Fibroblast of skin of back (primary cell): Measurements from ENCODE around the gene COG7.
"Not testable (repeated sequence)": the region's sequence is repeated elsewhere in the genome, so short reads cannot be mapped to it uniquely, and the experiment has no call there.

Experiments
- DNase-seq: peaks from one replicate; pipeline ENCODE4 v3.0.0-alpha.2; 2013

The COG7 gene

DNA sequence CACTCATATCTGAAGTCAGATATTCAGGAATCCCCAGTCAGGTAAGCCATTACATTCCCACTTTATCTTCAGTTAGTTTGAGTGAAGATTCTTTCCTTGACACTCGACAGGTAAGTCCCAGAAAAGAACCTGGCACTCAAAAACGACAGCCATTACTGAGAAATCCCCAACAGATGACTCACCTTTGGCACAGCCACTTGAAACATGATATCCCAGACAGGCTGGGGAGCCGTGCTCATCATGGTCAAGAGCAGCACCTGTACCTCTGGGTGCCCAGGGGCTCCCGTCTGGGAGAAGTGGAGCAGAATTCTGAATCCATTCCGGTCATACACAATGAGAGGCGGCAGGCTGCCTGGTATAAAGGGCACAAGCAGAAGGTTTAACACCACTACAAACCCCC, 16.8 kb upstream of the COG7 start:
- DNase-seq: peak; percentile 34

DNA sequence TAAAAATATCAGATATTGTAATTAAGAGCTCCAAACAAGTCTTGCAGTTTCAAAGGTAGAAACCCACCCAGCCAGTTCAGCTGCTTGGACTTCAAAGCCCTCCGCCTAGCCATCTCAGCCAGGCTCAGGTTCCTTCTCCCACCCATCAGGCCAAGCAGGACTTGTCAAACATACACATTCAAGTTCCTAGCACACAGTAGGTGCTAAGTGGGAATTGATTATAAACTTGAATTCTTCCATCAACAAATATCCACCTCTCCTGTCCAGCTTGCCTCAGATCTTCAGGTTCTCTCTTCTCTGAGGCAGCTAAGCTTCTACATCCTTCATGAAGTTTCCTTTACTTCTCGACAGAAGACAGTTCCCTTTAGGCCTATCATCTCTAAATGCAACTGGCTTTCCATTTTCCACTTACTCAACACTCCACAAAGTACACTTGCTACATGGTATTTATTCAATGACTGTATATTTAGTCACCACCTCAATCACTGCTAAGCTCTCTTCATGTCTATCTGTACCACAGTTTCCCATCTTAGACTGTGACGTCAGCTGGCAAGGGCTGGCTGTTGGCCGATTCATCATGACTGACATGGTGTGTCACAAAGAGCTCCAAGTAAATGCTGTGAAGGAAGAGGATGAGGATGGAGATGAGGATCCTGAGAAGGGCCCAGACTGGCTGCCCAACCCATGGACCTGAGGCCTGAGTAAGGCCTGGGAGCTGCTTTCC, 13.3 kb upstream of the COG7 start:
- peak; percentile 92 for DNase-seq

DNA sequence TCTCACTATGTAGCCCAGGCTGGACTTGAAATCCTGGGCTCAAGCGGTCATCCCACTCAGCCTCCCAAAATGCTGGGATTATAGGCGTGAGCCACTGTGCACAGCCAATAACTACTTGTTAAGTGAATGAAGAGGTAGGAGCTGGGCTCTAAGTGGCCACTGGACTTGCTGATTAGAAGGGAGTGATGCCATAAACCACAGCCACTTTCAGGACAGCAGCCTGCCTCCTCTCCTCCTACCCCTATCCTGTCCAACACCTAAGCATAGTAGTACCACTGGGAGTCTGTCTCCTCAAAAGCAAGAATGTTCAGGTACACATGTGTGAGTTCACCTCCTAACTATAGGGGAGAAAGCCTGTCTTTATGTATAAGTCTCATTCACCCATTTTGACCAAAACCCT, 12.2 kb upstream of the COG7 start:
- DNase-seq: no peak

GRCh38 chr16:23464196-23464595, 11.2 kb upstream of the COG7 start:
- no peak for DNase-seq

DNA sequence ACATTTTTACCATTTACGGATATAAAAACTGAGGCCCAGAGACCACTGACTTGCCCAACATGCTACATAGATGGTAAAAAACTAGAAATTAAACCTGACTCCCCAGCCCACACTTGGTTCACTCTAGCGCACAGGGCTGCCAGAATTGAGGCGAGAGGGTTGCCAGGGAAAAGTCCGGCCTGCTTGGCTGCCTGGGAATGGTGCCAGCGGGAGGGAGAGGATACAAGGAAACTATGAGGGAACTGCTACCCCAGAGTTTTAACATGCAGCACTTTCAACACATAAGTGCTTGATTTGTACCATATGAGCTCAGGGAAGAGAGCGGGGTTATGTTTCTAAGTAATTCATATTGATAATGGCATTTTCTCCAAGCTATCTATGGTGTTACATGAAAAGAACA, 10.0 kb upstream of the COG7 start:
- peak; percentile 33 for DNase-seq

DNA sequence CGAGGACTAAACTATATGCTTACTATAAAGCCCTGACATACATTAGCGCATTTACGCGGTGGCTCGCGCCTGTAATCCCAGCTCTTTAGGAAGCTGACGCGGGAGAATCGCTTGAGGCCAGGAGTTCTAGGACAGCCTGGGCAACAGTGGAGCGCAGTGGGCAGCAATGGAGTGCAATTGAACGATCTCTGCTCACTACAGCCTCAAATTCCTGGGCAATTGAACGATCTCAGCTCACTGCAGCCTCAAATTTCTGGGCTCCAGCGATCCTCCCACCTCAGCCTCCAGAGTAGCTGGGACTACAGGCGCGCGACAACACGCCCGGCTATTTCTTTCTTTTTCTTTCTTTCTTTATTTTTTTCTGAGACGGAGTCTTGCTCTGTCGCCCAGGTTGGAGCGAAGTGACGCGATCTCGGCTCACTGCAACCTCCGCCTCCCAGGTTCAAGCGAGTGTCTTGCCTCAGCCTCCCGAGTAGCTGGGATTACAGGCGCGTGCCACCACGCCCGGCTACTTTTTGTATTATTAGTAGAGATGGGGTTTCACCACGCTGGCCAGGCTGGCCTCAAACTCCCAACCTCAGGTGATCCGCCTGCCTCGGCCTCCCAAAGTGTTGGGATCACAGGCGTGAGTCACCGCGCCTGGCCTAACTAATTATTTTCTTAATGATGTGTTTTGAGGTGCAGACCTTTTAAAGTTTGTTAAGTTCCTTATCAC, 506 bp upstream of the COG7 start:
- no peak for DNase-seq

GRCh38 chr16:23452221-23452571, 793 bp downstream of the COG7 start:
- DNase-seq: no peak

- DNase-seq: no peak
Measured at GRCh38 chr16:23448392-23448791, 4.6 kb downstream of the COG7 start.

GRCh38 chr16:23437542-23437941, 15.4 kb downstream of the COG7 start:
- DNase-seq: not testable (repeated sequence)

DNA sequence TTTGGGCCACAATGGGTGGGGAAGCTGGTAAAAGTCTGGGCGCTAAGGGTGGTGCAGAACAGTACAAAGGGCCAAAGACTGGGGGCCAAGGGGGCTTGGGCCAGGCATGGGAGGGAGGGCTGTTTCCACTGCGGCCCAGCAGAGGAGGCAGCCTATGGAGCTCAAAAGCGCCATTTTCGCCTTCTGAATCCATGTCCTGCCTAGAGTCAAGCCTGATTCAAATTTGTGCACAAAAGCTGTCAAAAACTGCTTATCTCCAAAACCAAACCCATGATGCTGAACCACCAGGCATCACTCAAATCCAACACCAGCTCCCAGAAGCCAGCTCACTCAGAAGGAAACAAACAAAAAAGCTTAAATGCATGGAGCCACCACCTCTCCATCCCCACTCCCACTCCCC, 16.0 kb downstream of the COG7 start:
- no peak for DNase-seq

DNA sequence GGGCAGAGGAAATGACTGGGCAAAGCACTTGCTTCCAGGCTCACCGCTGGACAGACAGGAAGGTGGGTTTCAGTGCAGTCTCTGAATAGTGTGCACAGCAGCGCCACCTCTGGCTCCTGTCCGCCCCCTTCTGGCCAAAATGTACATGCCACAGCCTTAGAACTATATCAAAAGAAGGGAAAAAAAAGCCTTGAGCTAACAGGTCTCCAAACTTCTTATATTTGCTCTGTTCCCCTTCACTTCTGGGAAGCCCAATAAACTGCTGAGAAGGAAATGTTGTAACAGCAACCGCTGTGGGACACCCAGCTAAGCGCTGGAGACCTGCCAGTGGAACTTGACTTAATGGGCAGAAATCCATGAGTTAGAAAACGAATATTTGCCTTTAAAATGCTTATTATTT, 17.5 kb downstream of the COG7 start:
- peak; percentile 48 for DNase-seq

GRCh38 chr16:23434380-23434779, 18.6 kb downstream of the COG7 start:
- DNase-seq: peak; percentile 64

- no peak for DNase-seq
Measured at GRCh38 chr16:23433261-23433920, 19.6 kb downstream of the COG7 start.

DNA sequence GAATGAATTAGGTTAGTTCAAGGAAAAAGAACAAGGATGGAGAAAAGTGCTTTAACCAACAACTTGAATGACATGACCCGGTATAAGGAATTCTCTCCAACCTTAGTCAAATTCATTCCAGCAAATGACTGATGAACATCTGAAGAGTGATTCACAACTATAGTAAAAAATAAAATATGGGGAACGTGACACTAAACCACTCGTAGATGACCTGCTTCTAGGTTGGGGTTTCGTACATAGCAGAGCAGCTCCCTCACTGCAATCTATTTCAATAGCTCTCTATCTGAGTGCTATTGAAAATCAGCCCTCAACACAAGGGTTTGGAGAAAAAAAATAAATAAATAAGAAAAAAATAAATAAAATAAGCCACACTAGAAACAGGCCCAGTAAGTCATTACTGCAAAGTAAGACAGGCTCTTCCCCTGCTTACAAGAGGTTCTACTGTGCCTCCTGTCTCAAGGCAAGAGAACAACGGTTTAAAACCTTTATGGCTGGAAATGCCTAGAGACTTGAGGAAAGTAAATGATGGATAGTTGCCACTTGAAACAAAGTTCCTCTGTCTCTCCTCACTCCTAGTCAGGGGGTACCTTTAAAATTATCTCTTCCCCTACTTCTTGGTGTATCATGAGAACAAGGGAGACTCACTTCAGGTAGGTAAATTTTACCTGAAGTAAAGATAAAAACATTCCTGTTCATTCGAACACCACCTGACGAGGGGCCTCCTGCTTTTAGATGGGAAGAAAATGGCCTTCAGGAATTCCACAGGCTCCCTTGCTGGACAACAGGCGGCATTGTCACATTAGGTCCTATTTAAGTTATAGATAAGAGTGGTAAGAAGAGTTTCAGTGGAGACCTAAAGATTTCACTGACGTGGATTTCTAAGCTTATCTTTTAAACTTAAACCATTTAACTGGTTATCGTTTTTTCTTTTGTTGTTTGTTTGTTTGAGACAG, 20.5 kb downstream of the COG7 start:
- DNase-seq: no peak

DNA sequence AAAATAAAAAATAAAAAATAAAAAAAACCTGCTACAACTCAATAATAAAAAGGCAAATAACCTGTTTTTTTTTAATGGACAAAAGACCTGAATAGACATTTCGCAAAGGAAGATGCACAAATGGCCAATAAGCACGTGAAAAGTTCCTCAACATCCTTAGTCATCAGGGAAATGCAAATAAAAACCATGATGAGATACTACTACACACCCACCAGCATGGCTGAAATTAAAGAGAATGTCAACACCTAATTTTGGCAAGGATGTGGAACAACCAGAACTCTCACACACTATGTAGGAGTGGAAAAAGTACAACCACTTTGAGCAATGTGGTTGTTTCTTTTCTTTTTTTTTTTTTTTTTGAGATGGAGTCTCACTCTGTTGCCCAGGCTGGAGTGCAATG, 24.6 kb downstream of the COG7 start:
- no peak for DNase-seq

GRCh38 chr16:23424292-23424958, 28.6 kb downstream of the COG7 start:
- DNase-seq: peak; percentile 15

- DNase-seq: peak; percentile 92
Measured at GRCh38 chr16:23423496-23424049, 29.4 kb downstream of the COG7 start.

DNA sequence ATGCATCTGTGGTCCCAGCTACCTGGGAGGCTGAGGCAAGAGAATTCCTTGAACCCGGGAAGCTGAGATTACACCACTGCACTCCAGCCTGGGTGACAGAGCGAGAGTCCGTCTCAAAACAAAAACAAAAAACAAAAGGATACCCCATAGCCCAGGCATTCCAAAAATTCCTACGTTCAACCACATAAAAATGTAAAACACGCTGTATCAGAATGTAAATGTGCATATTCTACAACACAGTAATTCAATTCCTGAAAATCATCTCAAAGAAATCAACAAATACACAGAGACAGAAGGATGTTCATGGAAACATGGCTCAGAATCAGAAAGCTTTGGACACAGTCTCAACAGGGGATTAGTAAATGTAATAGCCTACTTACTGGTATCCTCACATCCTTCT, 33.0 kb downstream of the COG7 start:
- peak; percentile 83 for DNase-seq

GRCh38 chr16:23416816-23417215, 36.2 kb downstream of the COG7 start:
- DNase-seq: no peak

DNA sequence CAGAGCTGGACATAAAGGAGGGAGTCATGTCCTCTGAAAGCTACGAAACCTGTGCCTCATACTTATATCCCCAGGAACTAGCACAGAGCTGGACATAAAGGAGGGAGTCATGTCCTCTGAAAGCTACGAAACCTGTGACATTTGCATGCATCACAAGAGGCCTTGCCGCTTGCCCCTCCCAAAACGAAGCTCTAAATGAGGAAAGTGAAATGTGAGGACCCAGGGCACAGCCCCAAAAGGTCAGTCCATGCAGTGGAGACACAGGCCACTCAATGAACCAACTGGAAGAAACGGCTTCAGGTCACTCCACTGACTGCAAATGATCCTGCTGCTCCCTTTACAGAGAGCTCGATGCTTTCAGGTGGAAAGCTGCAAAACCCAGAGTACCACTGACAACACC, 38.3 kb downstream of the COG7 start:
- no peak for DNase-seq

DNA sequence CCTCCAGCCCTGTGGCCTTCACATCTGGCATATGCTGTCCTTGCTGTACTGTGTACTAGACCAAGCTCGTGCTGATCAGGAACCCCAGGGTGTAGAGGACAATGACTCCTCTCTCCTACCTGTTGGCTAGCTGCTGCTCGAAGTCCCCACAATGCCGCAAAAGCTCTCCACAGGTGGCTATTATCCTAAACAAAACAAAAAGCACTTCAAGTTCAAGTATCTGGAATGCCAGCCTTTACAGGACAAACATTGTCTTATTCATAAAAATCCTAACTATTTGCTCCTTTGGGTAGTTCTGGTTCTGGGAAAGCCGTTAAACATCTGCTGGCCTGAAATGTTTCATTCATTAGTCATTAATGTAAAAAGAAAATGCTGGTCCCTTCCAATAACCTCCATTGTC, 42.8 kb downstream of the COG7 start:
- peak; percentile 59 for DNase-seq

DNA sequence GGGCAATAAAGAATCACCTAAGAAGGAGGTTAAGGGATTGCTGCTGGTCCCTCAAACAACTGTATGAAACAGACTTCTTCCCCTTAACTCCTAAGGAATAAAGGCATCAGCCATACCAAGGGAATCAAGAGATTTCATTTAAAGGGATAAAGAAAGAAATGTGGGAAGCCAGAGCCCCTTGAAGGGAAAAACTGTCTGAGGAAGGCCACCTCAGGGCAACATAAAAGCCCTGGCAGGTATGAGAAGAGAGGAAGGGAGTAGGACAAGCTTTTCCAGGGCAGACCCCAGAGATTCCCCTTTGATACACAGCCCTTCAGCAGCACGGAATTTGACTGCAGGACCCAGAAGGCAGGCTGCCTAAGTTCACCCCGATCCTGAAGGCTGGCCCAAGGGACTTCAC, 43.5 kb downstream of the COG7 start:
- no peak for DNase-seq
